DMS 273 (cell line): ENCODE measurements around the gene ASAP3.
A peak's percentile ranks its signal among the peaks of the same experiment; 100 is the strongest.

Experiments
- DNase-seq: peaks from one replicate; lab custom pipeline; 2025; ENCODE audit not compliant: unreplicated experiment; lab: John Stamatoyannopoulos, UW

Gene ASAP3

GRCh38 chr1:23424293-23425192 is 59.4 kb downstream of the ASAP3 start, which contains the start of gene TCEA3:
Gene TCEA3, minus strand, starts transcription at chr1:23424748. Its CDS starts 115 bp downstream, at chr1:23424633.
- peak; percentile 73 for DNase-seq

- DNase-seq: peak; percentile 56
Measured at GRCh38 chr1:23423415-23424292, 60.3 kb downstream of the ASAP3 start.

- DNase-seq: no peak
Measured at GRCh38 chr1:23422941-23423340, 61.0 kb downstream of the ASAP3 start.

GRCh38 chr1:23422241-23422877 is 61.6 kb downstream of the ASAP3 start:
- DNase-seq: no peak

GRCh38 chr1:23421753-23422240 is 62.2 kb downstream of the ASAP3 start:
- peak; percentile 21 for DNase-seq

GRCh38 chr1:23421343-23421742 is 62.6 kb downstream of the ASAP3 start:
- DNase-seq: no peak

GRCh38 chr1:23420778-23421177 is 63.2 kb downstream of the ASAP3 start:
- no peak for DNase-seq

GRCh38 chr1:23419180-23419579 is 64.8 kb downstream of the ASAP3 start:
- DNase-seq: peak; percentile 26

- peak; percentile 97 for DNase-seq
Measured at GRCh38 chr1:23417570-23417969, 66.4 kb downstream of the ASAP3 start.

GRCh38 chr1:23416964-23417363 is 67.0 kb downstream of the ASAP3 start:
- no peak for DNase-seq

GRCh38 chr1:23408797-23409290 is 75.1 kb downstream of the ASAP3 start:
- DNase-seq: no peak

- DNase-seq: no peak
Measured at GRCh38 chr1:23407016-23407630, 76.9 kb downstream of the ASAP3 start.

- no peak for DNase-seq
Measured at GRCh38 chr1:23405946-23406345, 78.0 kb downstream of the ASAP3 start.

- peak; percentile 99 for DNase-seq
Measured at GRCh38 chr1:23403735-23404486, 80.1 kb downstream of the ASAP3 start.

GRCh38 chr1:23403355-23403734 is 80.6 kb downstream of the ASAP3 start:
- no peak for DNase-seq

GRCh38 chr1:23403038-23403336 is 81.0 kb downstream of the ASAP3 start:
- no peak for DNase-seq

- no peak for DNase-seq
Measured at GRCh38 chr1:23402286-23403037, 81.5 kb downstream of the ASAP3 start.

GRCh38 chr1:23401313-23401712 is 82.7 kb downstream of the ASAP3 start:
- DNase-seq: peak; percentile 42
